Hepatocyte (in vitro differentiated cells): ENCODE results near the gene PPP1R3C. TPM values are rescaled to one million over a fixed set of nuclear protein-coding genes. Genes with fewer than 3 reads are reported as not detected.

Experiments used
- DNase-seq: peaks from one replicate; pipeline ENCODE4 v3.0.0-alpha.2; 2016; ENCODE audit warnings: low spot score
- H2AFZ ChIP-seq: fragments of 200-600 bp; sonication (generic); 2 replicates; pipeline ENCODE4 v1.6.0; 2016; ENCODE audit warnings: antibody characterized with exemption, mild to moderate bottlenecking
- H3K27ac ChIP-seq: fragments of 200-600 bp; sonication (generic); 2 replicates; pipeline ENCODE4 v1.5.1; 2016; ENCODE audit warnings: mild to moderate bottlenecking
- H3K27me3 ChIP-seq: fragments of 200-600 bp; sonication (generic); 2 replicates; pipeline ENCODE4 v1.6.1; 2016
- H3K36me3 ChIP-seq: fragments of 200-600 bp; sonication (generic); replicated peaks from 2 replicates; pipeline ENCODE4 v1.5.1; 2016; ENCODE audit warnings: low read depth; ENCODE audit not compliant: insufficient read depth
- H3K4me1 ChIP-seq: fragments of 200-600 bp; sonication (generic); 2 replicates; pipeline ENCODE4 v1.5.1; 2016; ENCODE audit warnings: mild to moderate bottlenecking, moderate library complexity; ENCODE audit not compliant: insufficient read depth
- H3K4me2 ChIP-seq: fragments of 200-600 bp; sonication (generic); 2 replicates; pipeline ENCODE4 v1.6.0; 2016
- H3K4me3 ChIP-seq: fragments of 200-600 bp; sonication (generic); 2 replicates; pipeline ENCODE4 v1.5.1; 2016; ENCODE audit warnings: mild to moderate bottlenecking
- H3K79me2 ChIP-seq: fragments of 200-600 bp; sonication (generic); 2 replicates; pipeline ENCODE4 v1.6.0; 2017; ENCODE audit warnings: mild to moderate bottlenecking
- H3K9me2 ChIP-seq: fragments of 200-600 bp; sonication (generic); replicated peaks from 2 replicates; pipeline ENCODE4 v1.6.0; 2017; ENCODE audit warnings: mild to moderate bottlenecking; ENCODE audit not compliant: insufficient read depth
- H3K9me3 ChIP-seq: fragments of 200-600 bp; sonication (generic); 2 replicates; pipeline ENCODE4 v1.5.1; 2016; ENCODE audit warnings: low read depth, mild to moderate bottlenecking
- H4K20me1 ChIP-seq: fragments of 200-600 bp; sonication (generic); 2 replicates; pipeline ENCODE4 v1.6.0; 2016; ENCODE audit warnings: mild to moderate bottlenecking; ENCODE audit not compliant: insufficient read depth, poor library complexity, severe bottlenecking
- EZH2 ChIP-seq: fragments of 200-600 bp; sonication (generic); IDR thresholded peaks from 2 replicates; pipeline ENCODE4 v1.6.1; 2016; ENCODE audit warnings: antibody characterized with exemption, mild to moderate bottlenecking, borderline replicate concordance
- EZH2phosphoT487 ChIP-seq: fragments of 200-600 bp; sonication (generic); IDR thresholded peaks from one replicate; pipeline ENCODE4 v1.6.1; 2018; ENCODE audit warnings: antibody characterized with exemption, mild to moderate bottlenecking, low read depth, moderate library complexity; ENCODE audit not compliant: unreplicated experiment, severe bottlenecking
- WGBS: methylation state at CpG from one replicate; pipeline ENCODE4 v1.1.6; 2016; ENCODE audit warnings: low lambda C conversion rate; ENCODE audit errors: missing lambda C conversion rate; 5-methylcytosine and 5-hydroxymethylcytosine counted together
- polyA plus RNA-seq: library from polyadenylated mRNA; unstranded; fragments of >200 nt; fragmentation: Nextera tagmentation; extraction: Ambion mirVana; gene quantifications from 2 replicates; pipeline ENCODE4 v1.2.1, GENCODE V29; 2016
- total RNA-seq: library from RNA; depleted of rRNA; stranded (reverse); fragments of >200 nt; gene quantifications from 2 replicates; pipeline ENCODE4 v1.2.3, GENCODE V29; 2014
- TF ChIP-seq, protein P1 (sequence below): fragments of 200-600 bp; sonication (generic); IDR thresholded peaks from 2 replicates; pipeline ENCODE4 v1.5.1; 2016; ENCODE audit warnings: antibody characterized with exemption, mild to moderate bottlenecking; ENCODE audit not compliant: poor library complexity

Gene PPP1R3C
- total and polyA plus RNA-seq, 2 experiments from 2014 or later: 20.2 to 45.0 TPM

DNA sequence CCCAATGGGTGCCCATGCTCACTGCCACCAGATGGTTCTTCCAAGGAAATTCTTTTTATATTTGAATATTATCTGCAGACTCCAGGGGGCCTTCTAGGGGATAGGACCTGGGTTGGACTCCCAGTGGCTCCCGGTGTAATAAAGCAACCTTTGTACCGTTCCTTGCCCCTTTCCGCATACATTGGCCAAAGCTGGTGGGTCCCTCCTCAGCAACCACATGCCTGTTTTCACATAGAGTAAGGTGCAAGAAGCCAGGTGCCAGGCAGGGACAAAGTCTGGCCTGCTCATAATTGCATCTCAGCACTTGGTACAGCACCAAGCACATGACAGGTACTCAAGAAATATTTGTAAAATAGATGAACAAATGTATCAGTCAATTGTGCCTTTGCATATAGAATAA lies 46.4 kb upstream of the PPP1R3C start:
- no peaks in the 10 kb centered on the region for H3K36me3 ChIP-seq
- H3K9me3 ChIP-seq: no peaks in the 10 kb centered on the region
- no peak overlapping the region for H3K27ac ChIP-seq
- H2AFZ ChIP-seq: no peak overlapping the region
- no peaks in the 10 kb centered on the region for H3K27me3 ChIP-seq
- no peaks in the 10 kb centered on the region for H4K20me1 ChIP-seq
- no peaks in the 10 kb centered on the region for H3K4me1 ChIP-seq
- no peak for DNase-seq
- WGBS: 97% methylated on average over 3 of the region's 3 CpGs
- no peaks in the 10 kb centered on the region for H3K9me2 ChIP-seq
- H3K4me2 ChIP-seq: no peak overlapping the region
- H3K4me3 ChIP-seq: no peak overlapping the region
- H3K79me2 ChIP-seq: no peaks in the 10 kb centered on the region
- TF ChIP-seq EZH2phosphoT487: no peak

DNA sequence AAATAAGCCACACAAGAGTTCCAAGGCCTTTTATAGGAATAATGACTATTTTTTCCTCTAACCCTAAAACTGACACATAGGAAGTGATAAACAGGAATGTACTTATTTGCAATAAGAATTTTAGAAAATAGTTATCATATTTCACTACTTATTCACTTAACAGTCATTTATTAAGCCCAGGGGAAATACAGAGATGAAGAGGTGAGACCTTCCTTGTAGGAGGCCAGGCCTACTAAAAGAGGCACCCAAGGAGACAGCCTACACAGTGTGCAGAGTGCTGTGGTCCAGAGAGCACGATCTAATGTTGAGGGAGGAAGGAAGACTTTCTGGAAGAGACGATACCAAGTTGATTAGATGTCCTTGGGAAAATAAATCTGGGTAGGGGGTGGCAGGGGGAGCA lies 45.0 kb upstream of the PPP1R3C start:
- H3K4me1 ChIP-seq: no peaks in the 10 kb centered on the region
- no peak overlapping the region for H3K27ac ChIP-seq
- H3K79me2 ChIP-seq: no peaks in the 10 kb centered on the region
- no peaks in the 10 kb centered on the region for H3K9me3 ChIP-seq
- no peaks in the 10 kb centered on the region for H4K20me1 ChIP-seq
- no peaks in the 10 kb centered on the region for H3K36me3 ChIP-seq
- no peak overlapping the region for H2AFZ ChIP-seq
- no peaks in the 10 kb centered on the region for H3K9me2 ChIP-seq
- H3K4me3 ChIP-seq: no peak overlapping the region
- 96% methylated on average over 2 of the region's 2 CpGs for WGBS
- no peak for TF ChIP-seq EZH2
- TF ChIP-seq, protein P1, sequence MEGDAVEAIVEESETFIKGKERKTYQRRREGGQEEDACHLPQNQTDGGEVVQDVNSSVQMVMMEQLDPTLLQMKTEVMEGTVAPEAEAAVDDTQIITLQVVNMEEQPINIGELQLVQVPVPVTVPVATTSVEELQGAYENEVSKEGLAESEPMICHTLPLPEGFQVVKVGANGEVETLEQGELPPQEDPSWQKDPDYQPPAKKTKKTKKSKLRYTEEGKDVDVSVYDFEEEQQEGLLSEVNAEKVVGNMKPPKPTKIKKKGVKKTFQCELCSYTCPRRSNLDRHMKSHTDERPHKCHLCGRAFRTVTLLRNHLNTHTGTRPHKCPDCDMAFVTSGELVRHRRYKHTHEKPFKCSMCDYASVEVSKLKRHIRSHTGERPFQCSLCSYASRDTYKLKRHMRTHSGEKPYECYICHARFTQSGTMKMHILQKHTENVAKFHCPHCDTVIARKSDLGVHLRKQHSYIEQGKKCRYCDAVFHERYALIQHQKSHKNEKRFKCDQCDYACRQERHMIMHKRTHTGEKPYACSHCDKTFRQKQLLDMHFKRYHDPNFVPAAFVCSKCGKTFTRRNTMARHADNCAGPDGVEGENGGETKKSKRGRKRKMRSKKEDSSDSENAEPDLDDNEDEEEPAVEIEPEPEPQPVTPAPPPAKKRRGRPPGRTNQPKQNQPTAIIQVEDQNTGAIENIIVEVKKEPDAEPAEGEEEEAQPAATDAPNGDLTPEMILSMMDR: no peak
- no peak for TF ChIP-seq EZH2phosphoT487
- H3K4me2 ChIP-seq: no peak overlapping the region
- no peak for DNase-seq
- H3K27me3 ChIP-seq: no peaks in the 10 kb centered on the region

- TF ChIP-seq EZH2phosphoT487: no peak
- TF ChIP-seq EZH2: no peak
- TF ChIP-seq, protein P1: no peak
- no peak overlapping the region for H3K27ac ChIP-seq
- DNase-seq: peak; percentile 17
- no peaks in the 10 kb centered on the region for H3K27me3 ChIP-seq
- no peaks in the 10 kb centered on the region for H3K4me1 ChIP-seq
- 33% methylated on average over 5 of the region's 5 CpGs for WGBS
- no peaks in the 10 kb centered on the region for H3K9me2 ChIP-seq
- no peaks in the 10 kb centered on the region for H3K36me3 ChIP-seq
- H3K79me2 ChIP-seq: no peaks in the 10 kb centered on the region
- peak overlapping the region; percentile 32 for H3K4me2 ChIP-seq
- no peak overlapping the region for H3K4me3 ChIP-seq
- no peaks in the 10 kb centered on the region for H4K20me1 ChIP-seq
- no peak overlapping the region for H2AFZ ChIP-seq
- no peaks in the 10 kb centered on the region for H3K9me3 ChIP-seq
These were observed 39.2 kb upstream of the PPP1R3C start for GRCh38 chr10:91672021-91672608.

DNA sequence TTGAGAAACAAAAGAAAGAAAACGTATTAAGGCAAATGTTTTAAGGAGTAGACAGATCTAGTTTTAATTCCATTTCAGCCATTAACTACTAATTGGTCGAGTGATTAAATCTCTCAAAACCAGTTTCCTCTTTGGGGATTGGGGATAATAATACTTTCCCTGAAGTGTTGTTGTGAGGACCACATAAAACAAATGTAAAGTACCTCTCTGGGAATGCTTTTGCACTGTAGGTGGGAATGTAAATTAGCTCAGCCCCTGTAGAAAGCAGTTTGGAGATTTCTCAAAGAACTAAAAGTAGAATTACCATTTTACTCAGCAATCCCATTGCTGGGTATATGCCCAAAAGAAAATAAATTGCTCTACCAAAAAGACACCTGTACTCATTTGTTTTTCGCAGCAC lies 36.0 kb upstream of the PPP1R3C start:
- 58% methylated on average over 3 of the region's 3 CpGs for WGBS
- Histone ChIP-seq H3K27ac (no peak overlapping the region), H4K20me1 (no peaks in the 10 kb centered on the region), H3K4me1 (no peaks in the 10 kb centered on the region), H3K79me2 (no peaks in the 10 kb centered on the region), H2AFZ (no peak overlapping the region), H3K4me2 (no peak overlapping the region), H3K4me3 (no peak overlapping the region), H3K9me3 (no peaks in the 10 kb centered on the region), H3K36me3 (no peaks in the 10 kb centered on the region), H3K27me3 (no peaks in the 10 kb centered on the region), H3K9me2 (no peaks in the 10 kb centered on the region)
- TF ChIP-seq, protein P1: no peak
- TF ChIP-seq EZH2phosphoT487: no peak
- TF ChIP-seq EZH2: no peak
- DNase-seq: no peak
